Heart left ventricle (tissue), 16 donors: Measurements from ENCODE around the gene PCMT1. TPM values are rescaled to one million over a fixed set of nuclear protein-coding genes. Genes with fewer than 3 reads are reported as not detected.
A peak's percentile ranks its signal among the peaks of the same experiment; 100 is the strongest.
"Not testable (repeated sequence)": the region's sequence is repeated elsewhere in the genome, so short reads cannot be mapped to it uniquely, and the experiment has no call there.

ENCODE experiments used
- ATAC-seq, 4 donors: fragments of 200-7000 bp; cut with Tn5 transposase; one replicate each; pipeline ENCODE4 v1.9.1; 2020 to 2022; ENCODE audit warnings: moderate library complexity in 4 of 4, mild to moderate bottlenecking in 3 of 4, moderate number of reproducible peaks in 1 of 4
- DNase-seq, 5 donors: peaks; one replicate each; pipeline ENCODE4 v3.0.0-alpha.2; 2020
- H3K27ac ChIP-seq, 12 donors: fragments of 200-600 bp; sonication (generic) in 4 of 12; one replicate each; pipeline versions ENCODE4 v1.5.0 to v1.8.0; 2016 to 2022; ENCODE audit warnings: mild to moderate bottlenecking in 2 of 12
- H3K27me3 ChIP-seq, 9 donors: fragments of 200-600 bp; sonication (generic) in 2 of 9; one replicate each; pipeline versions ENCODE4 v1.5.1 to v1.8.0; 2016 to 2022; ENCODE audit warnings: mild to moderate bottlenecking in 3 of 9
- H3K36me3 ChIP-seq, 9 donors: fragments of 200-600 bp; sonication (generic) in 2 of 9; one replicate each; pipeline versions ENCODE4 v1.5.0 to v1.8.0; 2018 to 2022; ENCODE audit warnings: mild to moderate bottlenecking in 2 of 9
- H3K4me1 ChIP-seq, 12 donors: fragments of 200-600 bp; sonication (generic) in 4 of 12; one replicate each; pipeline versions ENCODE4 v1.5.0 to v1.8.0; 2016 to 2022; ENCODE audit warnings: mild to moderate bottlenecking in 3 of 12
- H3K4me3 ChIP-seq, 12 donors: fragments of 200-600 bp; sonication (generic) in 4 of 12; one replicate each; pipeline versions ENCODE4 v1.5.0 to v1.8.0; 2017 to 2022; ENCODE audit warnings: mild to moderate bottlenecking in 9 of 12, moderate library complexity in 4 of 12
- H3K9me3 ChIP-seq, 12 donors: fragments of 200-600 bp; sonication (generic) in 4 of 12; one replicate each; pipeline versions ENCODE4 v1.5.0 to v1.8.0; 2016 to 2022; ENCODE audit warnings: mild to moderate bottlenecking in 1 of 12
- CTCF ChIP-seq, 12 donors: fragments of 200-600 bp; sonication (generic) in 4 of 12; IDR thresholded peaks; one replicate each; pipeline versions ENCODE4 v1.5.0 to v1.8.0; 2018 to 2022; ENCODE audit warnings: antibody characterized with exemption in 12 of 12, mild to moderate bottlenecking in 5 of 12
- POLR2A ChIP-seq, 2 donors: fragments of 450-650 bp; IDR thresholded peaks; one replicate each; pipeline ENCODE4 v1.6.1; 2017; ENCODE audit warnings: antibody characterized with exemption in 2 of 2, mild to moderate bottlenecking in 2 of 2, moderate library complexity in 2 of 2
- WGBS, 4 donors: extraction: QIAGEN DNeasy Blood & Tissue Kit in 2 of 4; methylation state at CpG; one replicate each; pipeline versions ENCODE4 v1.1.5 to v1.1.7; 2013 to 2018; 5-methylcytosine and 5-hydroxymethylcytosine counted together
- intact Hi-C, 10 donors: fragments of 100-400 bp; cut with DNase I; formaldehyde crosslinking; loops; one replicate each; pipeline versions ENCODE4 v1.11.1 to v1.14.2; 2022
- polyA plus RNA-seq, 2 donors: library from polyadenylated mRNA; stranded (reverse); fragments of 200-250 nt; gene quantifications; one replicate each; pipeline ENCODE4 v1.2.3, GENCODE V29; 2013
- total RNA-seq, 9 donors: library from RNA; depleted of rRNA in 2 of 9; stranded (reverse); fragments of >200 nt in 2 of 9; fragmentation: NEBNext Ultra II Directional in 3 of 9; extraction: Animal tissue kit (Norgen Biotek cat#: 25700) in 3 of 9; gene quantifications; one replicate each; pipeline versions ENCODE4 v1.1.0 to v1.2.4, GENCODE V29; 2016 to 2023
- donor health status: ischemic (EF 13 %, LVEDD 7.1; RV severe dilation, severe dysfunction).
- donor health status: healthy with polysubstance abuse.
- donor health status: DM: no; HTN: yes; CAD: no.
- donor health status: DM: no; HTN: no; CAD: no.
- donor health status: ischemic (EF 25% LVEDD 6.9; RV normal size, moderate dysfunction).
- donor health status: ischemic (EF 25% LVEDD 5.7; RV mildly dilated, moderate dysfunction).
- donor health status: healthy.
- donor health status: DM: yes; HTN: yes; CAD: no.
- donor health status: ischemic (EF 35%, LVEDD 5.7; RV mildly dilated, moderate dysfunction).
- donor health status: nonischemic (EF 11% LVEDD 7.7; RV severe dilation, severe dysfunction).
- donor health status: DM: yes; HTN: yes; CAD: no.
- donor health status: PGD.
- donor health status: ischemic (EF 29% LVEDD 5.4; RV normal size, mild dysfunction).
- donor health status: nonischemic (EF 23%, LVEDD 6.1; RV moderate dilation, normal function).

Gene PCMT1
- total and polyA plus RNA-seq, 11 donors: 72.2 to 243 (median 164) TPM

- Histone ChIP-seq H3K4me3 (no peak overlapping the region), H3K27ac (no peak overlapping the region), H3K9me3 (no peaks in the 10 kb centered on the region), H3K4me1 (no peaks in the 10 kb centered on the region), H3K36me3 (peaks cover 0 to 100% (median 94%) of the 10 kb centered on the region in 9 donors), H3K27me3 (no peaks in the 10 kb centered on the region)
- ATAC-seq (no peak), DNase-seq (no peak)
- intact Hi-C loops: loop anchor here in 1 of 10 donors (10.0 kb wide), 1 partner anchor 190 kb away; the partner anchor contains the start of gene RAET1G
- TF ChIP-seq CTCF (IDR thresholded peaks at IDR 0.05) (no peak), POLR2A (IDR thresholded peaks at IDR 0.05) (no peak)
- WGBS, 4 donors: 98 to 100% (median 99%) methylated on average over 1 of the region's 1 CpG
These were observed 14.6 kb upstream of the PCMT1 start for GRCh38 chr6:149734915-149735314.

- H3K4me3 ChIP-seq: peak overlapping the region in 9 of 12 donors; percentile 62 to 91 (median 74)
- H3K9me3 ChIP-seq, DNase-seq, H3K27ac ChIP-seq, ATAC-seq, H3K27me3 ChIP-seq: not testable (repeated sequence)
- peaks cover 0 to 42% (median 34%) of the 10 kb centered on the region in 9 donors for H3K36me3 ChIP-seq
- WGBS, 4 donors: 74 to 88% (median 78%) methylated on average over 10 of the region's 10 CpGs
- intact Hi-C loops: loop anchor here in 1 of 10 donors (10.0 kb wide), 1 partner anchor 120 kb away; the partner anchor contains the start of gene LRP11
- peaks cover 0 to 21% (median 14%) of the 10 kb centered on the region in 12 donors for H3K4me1 ChIP-seq
These were observed 4.3 kb upstream of the PCMT1 start for GRCh38 chr6:149745252-149745651.

GRCh38 chr6:149746147-149746946 lies 3.2 kb upstream of the PCMT1 start, which contains the start of gene NUP43:
TSS of gene NUP43 (minus strand) at chr6:149746529. CDS start at chr6:149746495, 34 bp downstream.
- H3K27me3 ChIP-seq: no peaks in the 10 kb centered on the region
- ATAC-seq (peak; percentile 74 to 85 (median 82)), DNase-seq (peak; percentile 94 to 97 (median 95))
- H3K4me1 ChIP-seq: peaks cover 0 to 32% (median 25%) of the 10 kb centered on the region in 12 donors
- peaks cover 0 to 31% (median 23%) of the 10 kb centered on the region in 9 donors for H3K36me3 ChIP-seq
- peak within 1 kb of the TSS; percentile 13 to 83 (median 72) for H3K27ac ChIP-seq
- H3K9me3 ChIP-seq: no peaks in the 10 kb centered on the region
- intact Hi-C loops: loop anchor here in 1 of 10 donors (10.0 kb wide), 1 partner anchor 118 kb away; the partner anchor contains the start of gene LRP11
- 5 to 8% (median 5%) methylated on average over 28 to 41 of the region's 41 CpGs for WGBS, 4 donors
- peak within 1 kb of the TSS; percentile 49 to 91 (median 74) for H3K4me3 ChIP-seq
- TF ChIP-seq POLR2A (IDR thresholded peaks at IDR 0.05) (peak in 1 of 2 donors; percentile 36), CTCF (IDR thresholded peaks at IDR 0.05) (peak in 11 of 12 donors; percentile 39 to 72 (median 50))

GRCh38 chr6:149749082-149749593 lies 403 bp upstream of the PCMT1 start:
- H3K4me1 ChIP-seq: peaks cover 0 to 58% (median 35%) of the 10 kb centered on the region in 12 donors
- H3K36me3 ChIP-seq, DNase-seq, H3K27me3 ChIP-seq, H3K9me3 ChIP-seq: not testable (repeated sequence)
- H3K4me3 ChIP-seq: peak overlapping the region; percentile 65 to 100 (median 89)
- peak in 3 of 4 donors; percentile 0 to 27 (median 8) for ATAC-seq
- 0% methylated on average over 4 to 25 of the region's 38 CpGs; no CpG with 5 or more reads in 1 of the 4 donors for WGBS, 4 donors
- intact Hi-C loops: loop anchor here in 1 of 10 donors (10.0 kb wide), 1 partner anchor 116 kb away; the partner anchor contains the start of gene LRP11
- peak overlapping the region; percentile 49 to 96 (median 90) for H3K27ac ChIP-seq
